Measurements from ENCODE around the gene LAT. TPM values are rescaled to one million over a fixed set of nuclear protein-coding genes. Genes with fewer than 3 reads are reported as not detected.
"Not testable (repeated sequence)": the region's sequence is repeated elsewhere in the genome, so short reads cannot be mapped to it uniquely, and the experiment has no call there.

Gene LAT
- total RNA-seq, 1 experiment from 2014 or later: 3.3 TPM

GRCh38 chr16:28964496-28964895 is 20.4 kb upstream of the LAT start:
- ChIA-PET RAD21 (ENCODE audit: low non-redundant PET in 1 of 2, low total read pairs in 2 of 2, uncharacterized antibody in 2 of 2, unreplicated experiment in 2 of 2) (no interaction called here), CTCF (no interaction called here), POLR2A (no interaction called here)
- no peak overlapping the region for H3K4me3 ChIP-seq (replicated peaks in 1 of 2; ENCODE audit: low read depth in 1 of 2, low read length in 2 of 2)
- no peaks in the 10 kb centered on the region for H3K27me3 ChIP-seq (ENCODE audit: insufficient read depth, low read length)
- H3K9ac ChIP-seq (ENCODE audit: low read length): no peak overlapping the region
- H3K9me3 ChIP-seq (ENCODE audit: control insufficient read depth in 1 of 2, insufficient read depth in 1 of 2, low read depth in 1 of 2, low read length in 2 of 2): no peaks in the 10 kb centered on the region
- H3K4me1 ChIP-seq (ENCODE audit: control insufficient read depth in 1 of 2, insufficient read depth in 2 of 2, low read length in 2 of 2): no peaks in the 10 kb centered on the region
- H3K27ac ChIP-seq (ENCODE audit: low read depth, low read length): no peak overlapping the region
- no peaks in the 10 kb centered on the region for H3K79me2 ChIP-seq (ENCODE audit: insufficient read depth, low read length)
- ATAC-seq (no peak), DNase-seq (ENCODE audit: low read depth, low spot score) (no peak)
- H2AFZ ChIP-seq (ENCODE audit: low read depth, low read length, poor library complexity, severe bottlenecking): no peak overlapping the region
- H3K4me2 ChIP-seq (ENCODE audit: low read length): no peak overlapping the region
- no peaks in the 10 kb centered on the region for H4K20me1 ChIP-seq (ENCODE audit: insufficient read depth)
- TF ChIP-seq MAX (IDR thresholded peaks at IDR 0.05): no peak
- no peak for TF ChIP-seq EZH2 (IDR thresholded peaks at IDR 0.05)
- TF ChIP-seq POLR2A (IDR thresholded peaks at IDR 0.05; ENCODE audit: borderline replicate concordance, extremely low read depth, insufficient read depth, insufficient read length): no peak
- no peak for TF ChIP-seq EGR1 (IDR thresholded peaks at IDR 0.05; ENCODE audit: low read depth)
- no peak for TF ChIP-seq EZH2phosphoT487 (IDR thresholded peaks at IDR 0.05; ENCODE audit: borderline replicate concordance)
- no peak for TF ChIP-seq ZNF274 (IDR thresholded peaks at IDR 0.05; ENCODE audit: low read depth, low read length)
- intact Hi-C loops (cut with micrococcal nuclease): no loop called here
- H3K36me3 ChIP-seq (ENCODE audit: control insufficient read depth in 1 of 2, insufficient read depth in 2 of 2, low read length in 2 of 2): peaks cover 23 to 40% of the 10 kb centered on the region in 2 experiments; a peak in 3 of 4 replicates
- H3K9me2 ChIP-seq (ENCODE audit: insufficient read depth): no peaks in the 10 kb centered on the region
- BruUV-seq (replicated peaks): no TSS peak

- POLR2A ChIA-PET: no interaction called here
- Histone ChIP-seq H3K4me2 (ENCODE audit: low read length) (no peak overlapping the region), H2AFZ (ENCODE audit: low read depth, low read length, poor library complexity, severe bottlenecking) (no peak overlapping the region), H3K36me3 (ENCODE audit: control insufficient read depth in 1 of 2, insufficient read depth in 2 of 2, low read length in 2 of 2) (peaks cover 11 to 22% of the 10 kb centered on the region in 2 experiments; a peak in 3 of 4 replicates), H4K20me1 (ENCODE audit: insufficient read depth) (no peaks in the 10 kb centered on the region), H3K9me2 (ENCODE audit: insufficient read depth) (no peaks in the 10 kb centered on the region), H3K27ac (ENCODE audit: low read depth, low read length) (no peak overlapping the region), H3K4me3 (replicated peaks in 1 of 2; ENCODE audit: low read depth in 1 of 2, low read length in 2 of 2) (no peak overlapping the region), H3K4me1 (ENCODE audit: control insufficient read depth in 1 of 2, insufficient read depth in 2 of 2, low read length in 2 of 2) (no peaks in the 10 kb centered on the region), H3K27me3 (ENCODE audit: insufficient read depth, low read length) (no peaks in the 10 kb centered on the region), H3K9me3 (ENCODE audit: control insufficient read depth in 1 of 2, insufficient read depth in 1 of 2, low read depth in 1 of 2, low read length in 2 of 2) (no peaks in the 10 kb centered on the region), H3K9ac (ENCODE audit: low read length) (no peak overlapping the region), H3K79me2 (ENCODE audit: insufficient read depth, low read length) (no peaks in the 10 kb centered on the region)
- intact Hi-C loops (cut with micrococcal nuclease): no loop called here
- no peak for ATAC-seq
- DNase-seq (ENCODE audit: low read depth, low spot score): no peak
- TF ChIP-seq ZFX (IDR thresholded peaks at IDR 0.05): no peak
- no peak for TF ChIP-seq YY1 (IDR thresholded peaks at IDR 0.05; ENCODE audit: extremely low read depth, insufficient replicate concordance, low read depth, low read length)
- no peak for TF ChIP-seq MAX (IDR thresholded peaks at IDR 0.05)
- no peak for TF ChIP-seq TCF7L2 (IDR thresholded peaks at IDR 0.05; ENCODE audit: borderline replicate concordance, extremely low read depth, insufficient read depth, insufficient read length)
- TF ChIP-seq SIN3A (IDR thresholded peaks at IDR 0.05; ENCODE audit: low read depth): no peak
- TF ChIP-seq POLR2A (IDR thresholded peaks at IDR 0.05; ENCODE audit: borderline replicate concordance, extremely low read depth, insufficient read depth, insufficient read length): no peak
- TF ChIP-seq SRF (IDR thresholded peaks at IDR 0.05; ENCODE audit: low read depth): no peak
- no peak for TF ChIP-seq EZH2phosphoT487 (IDR thresholded peaks at IDR 0.05; ENCODE audit: borderline replicate concordance)
- TF ChIP-seq CBX3 (IDR thresholded peaks at IDR 0.05; ENCODE audit: low read depth): no peak
- no peak for TF ChIP-seq FOSL1 (IDR thresholded peaks at IDR 0.05; ENCODE audit: low read depth)
- BruUV-seq (replicated peaks): no TSS peak
- RAD21 ChIA-PET (ENCODE audit: low non-redundant PET in 1 of 2, low total read pairs in 2 of 2, uncharacterized antibody in 2 of 2, unreplicated experiment in 2 of 2): no interaction called here
- CTCF ChIA-PET: no interaction called here
Measured at GRCh38 chr16:28967156-28967555, 17.7 kb upstream of the LAT start.

- BruUV-seq (replicated peaks); CTCF ChIA-PET: not testable (repeated sequence)
Measured at GRCh38 chr16:28969696-28970095, 15.2 kb upstream of the LAT start.

More at GRCh38 chr16:28969696-28970095, 15.2 kb upstream of the LAT start:
- H3K36me3 ChIP-seq (ENCODE audit: control insufficient read depth in 1 of 2, insufficient read depth in 2 of 2, low read length in 2 of 2); DNase-seq (ENCODE audit: low read depth, low spot score); ATAC-seq; H4K20me1 ChIP-seq (ENCODE audit: insufficient read depth); H3K27me3 ChIP-seq (ENCODE audit: insufficient read depth, low read length); POLR2A ChIA-PET; H3K27ac ChIP-seq (ENCODE audit: low read depth, low read length); H3K9me3 ChIP-seq (ENCODE audit: control insufficient read depth in 1 of 2, insufficient read depth in 1 of 2, low read depth in 1 of 2, low read length in 2 of 2); H3K79me2 ChIP-seq (ENCODE audit: insufficient read depth, low read length); H3K4me2 ChIP-seq (ENCODE audit: low read length); RAD21 ChIA-PET (ENCODE audit: low non-redundant PET in 1 of 2, low total read pairs in 2 of 2, uncharacterized antibody in 2 of 2, unreplicated experiment in 2 of 2); H3K9ac ChIP-seq (ENCODE audit: low read length); H3K4me3 ChIP-seq (replicated peaks in 1 of 2; ENCODE audit: low read depth in 1 of 2, low read length in 2 of 2); H2AFZ ChIP-seq (ENCODE audit: low read depth, low read length, poor library complexity, severe bottlenecking); H3K9me2 ChIP-seq (ENCODE audit: insufficient read depth): not testable (repeated sequence)
- peaks cover 0 to 10% of the 10 kb centered on the region in 2 experiments; a peak in 3 of 4 replicates for H3K4me1 ChIP-seq (ENCODE audit: control insufficient read depth in 1 of 2, insufficient read depth in 2 of 2, low read length in 2 of 2)
- intact Hi-C loops (cut with micrococcal nuclease): loop anchor here (10.0 kb wide), 1 partner anchor 285 kb away; no protein-coding TSS in a partner anchor

Data from HCT116 (cell line).